ENCODE measurements around the gene FIGN.

The FIGN gene

DNA sequence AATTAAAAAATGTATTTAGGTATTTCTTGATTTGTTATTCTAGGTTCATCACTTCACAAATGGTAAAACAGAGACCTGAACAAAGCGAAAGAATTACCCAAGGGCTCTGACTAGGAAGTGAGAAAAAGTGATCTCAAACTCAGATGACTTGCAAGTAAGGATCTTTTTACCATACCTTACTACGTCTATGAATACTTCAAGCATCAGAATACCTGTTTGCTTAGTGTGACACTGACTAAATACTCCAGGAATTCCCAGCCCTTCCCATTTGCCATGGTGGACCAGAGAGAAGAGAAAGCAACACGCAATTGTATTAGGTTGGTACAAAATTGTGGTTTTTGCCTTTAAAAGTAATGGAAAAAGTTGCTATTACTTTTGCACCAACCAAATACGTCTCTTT lies 35.8 kb upstream of the FIGN start:
- no peak for DNase-seq
- no peaks in the 10 kb centered on the region for H3K27me3 ChIP-seq (replicated peaks in 2 of 5; ENCODE audit: control insufficient read depth in 4 of 5, insufficient read depth in 5 of 5, low read length in 4 of 5)
- H3K9me3 ChIP-seq (ENCODE audit: control extremely low read depth in 1 of 5, control insufficient read depth in 4 of 5, insufficient read depth in 2 of 5, low read depth in 1 of 5, low read length in 4 of 5): no peaks in the 10 kb centered on the region
- H3K27ac ChIP-seq (ENCODE audit: insufficient read depth in 1 of 2, low read depth in 1 of 2, low read length in 2 of 2, poor library complexity in 1 of 2, severe bottlenecking in 2 of 2): no peak overlapping the region
- no peaks in the 10 kb centered on the region for H3K36me3 ChIP-seq (ENCODE audit: control insufficient read depth in 4 of 4, insufficient read depth in 4 of 4, low read length in 3 of 4)
- ChIA-PET CTCF (no interaction called here), POLR2A (no interaction called here)
- WGBS (ENCODE audit: insufficient coverage): 100% methylated on average over 1 of the region's 4 CpGs
- no peak overlapping the region for H3K4me3 ChIP-seq (ENCODE audit: control insufficient read depth in 1 of 7, extremely low read depth in 1 of 7, insufficient read depth in 4 of 7, low read depth in 2 of 7, low read length in 6 of 7)
- no peaks in the 10 kb centered on the region for H3K4me1 ChIP-seq (ENCODE audit: control extremely low read depth in 1 of 4, control insufficient read depth in 4 of 4, insufficient read depth in 4 of 4, low read length in 3 of 4)

DNA sequence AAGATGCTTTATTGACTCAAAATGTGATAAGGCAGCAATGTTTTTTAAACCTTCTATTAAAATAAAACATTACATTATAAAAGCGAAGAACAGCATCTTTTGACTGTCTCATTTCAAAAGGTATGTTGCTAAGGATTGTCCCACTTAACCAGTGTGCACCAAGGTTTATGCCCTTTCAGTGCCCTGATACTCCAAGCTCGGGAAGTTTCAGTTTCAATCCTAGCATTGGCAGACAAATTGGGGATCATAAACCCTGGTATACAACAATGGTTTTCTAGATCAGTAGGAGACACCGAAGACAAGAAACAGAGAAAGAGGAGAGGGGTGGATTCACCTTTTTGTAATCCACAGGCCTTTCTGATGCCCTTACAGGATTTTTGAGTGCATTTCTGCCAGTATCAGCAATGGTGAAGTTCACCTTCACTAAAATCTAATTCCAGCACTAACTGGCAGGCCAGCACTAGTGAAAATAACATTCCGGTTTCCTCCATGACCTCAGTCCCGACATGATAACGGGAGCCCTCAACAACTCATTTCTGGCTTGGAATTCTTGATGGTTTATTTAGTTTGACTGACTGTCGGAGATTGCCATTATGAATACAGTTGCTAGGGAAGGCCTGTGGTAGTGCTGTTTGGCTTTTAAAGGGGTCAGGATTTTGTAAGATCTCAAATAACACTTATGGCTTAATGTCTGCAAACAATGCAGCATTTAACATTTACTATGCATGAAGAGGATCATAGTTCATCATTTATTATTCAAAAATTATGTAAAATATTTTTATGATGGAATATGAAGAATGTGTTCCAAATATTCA lies 33.3 kb upstream of the FIGN start:
- ChIA-PET CTCF (no interaction called here), POLR2A (no interaction called here)
- 93% methylated on average over 3 of the region's 7 CpGs for WGBS (ENCODE audit: insufficient coverage)
- H3K4me1 ChIP-seq (ENCODE audit: control extremely low read depth in 1 of 4, control insufficient read depth in 4 of 4, insufficient read depth in 4 of 4, low read length in 3 of 4): no peaks in the 10 kb centered on the region
- H3K27me3 ChIP-seq (replicated peaks in 2 of 5; ENCODE audit: control insufficient read depth in 4 of 5, insufficient read depth in 5 of 5, low read length in 4 of 5): no peaks in the 10 kb centered on the region
- H3K9me3 ChIP-seq (ENCODE audit: control extremely low read depth in 1 of 5, control insufficient read depth in 4 of 5, insufficient read depth in 2 of 5, low read depth in 1 of 5, low read length in 4 of 5): no peaks in the 10 kb centered on the region
- H3K27ac ChIP-seq (ENCODE audit: insufficient read depth in 1 of 2, low read depth in 1 of 2, low read length in 2 of 2, poor library complexity in 1 of 2, severe bottlenecking in 2 of 2): no peak overlapping the region
- no peaks in the 10 kb centered on the region for H3K36me3 ChIP-seq (ENCODE audit: control insufficient read depth in 4 of 4, insufficient read depth in 4 of 4, low read length in 3 of 4)
- no peak overlapping the region for H3K4me3 ChIP-seq (ENCODE audit: control insufficient read depth in 1 of 7, extremely low read depth in 1 of 7, insufficient read depth in 4 of 7, low read depth in 2 of 7, low read length in 6 of 7)
- DNase-seq: no peak

DNA sequence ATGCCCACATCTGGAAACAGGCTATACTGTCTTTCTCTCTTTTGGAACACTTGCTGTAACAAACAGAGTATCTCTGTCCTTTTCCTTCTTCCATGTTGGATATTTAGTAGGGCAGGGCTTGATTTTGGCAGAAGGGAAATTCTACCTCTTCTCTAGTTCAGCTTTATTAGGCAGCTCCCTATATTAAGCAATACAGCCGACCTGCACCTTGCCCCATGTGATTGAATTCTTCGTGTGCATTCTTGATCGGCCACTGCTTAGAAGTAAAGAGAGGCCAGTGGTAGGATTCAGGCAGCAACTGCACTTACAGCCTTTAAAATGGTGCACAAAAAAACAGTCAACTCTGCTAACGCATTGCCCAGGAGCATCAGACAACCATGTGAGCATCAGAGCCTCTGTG lies 31.3 kb upstream of the FIGN start:
- WGBS (ENCODE audit: insufficient coverage): 83% methylated on average over 4 of the region's 4 CpGs
- no peaks in the 10 kb centered on the region for H3K36me3 ChIP-seq (ENCODE audit: control insufficient read depth in 4 of 4, insufficient read depth in 4 of 4, low read length in 3 of 4)
- no peaks in the 10 kb centered on the region for H3K27me3 ChIP-seq (replicated peaks in 2 of 5; ENCODE audit: control insufficient read depth in 4 of 5, insufficient read depth in 5 of 5, low read length in 4 of 5)
- ChIA-PET CTCF (interaction anchor here (1.0 kb wide), 1 partner anchor 13 kb away, joined by 4 read pairs; no protein-coding TSS in a partner anchor), POLR2A (no interaction called here)
- no peaks in the 10 kb centered on the region for H3K4me1 ChIP-seq (ENCODE audit: control extremely low read depth in 1 of 4, control insufficient read depth in 4 of 4, insufficient read depth in 4 of 4, low read length in 3 of 4)
- no peak overlapping the region for H3K4me3 ChIP-seq (ENCODE audit: control insufficient read depth in 1 of 7, extremely low read depth in 1 of 7, insufficient read depth in 4 of 7, low read depth in 2 of 7, low read length in 6 of 7)
- no peak overlapping the region for H3K27ac ChIP-seq (ENCODE audit: insufficient read depth in 1 of 2, low read depth in 1 of 2, low read length in 2 of 2, poor library complexity in 1 of 2, severe bottlenecking in 2 of 2)
- no peak for DNase-seq
- no peaks in the 10 kb centered on the region for H3K9me3 ChIP-seq (ENCODE audit: control extremely low read depth in 1 of 5, control insufficient read depth in 4 of 5, insufficient read depth in 2 of 5, low read depth in 1 of 5, low read length in 4 of 5)

DNA sequence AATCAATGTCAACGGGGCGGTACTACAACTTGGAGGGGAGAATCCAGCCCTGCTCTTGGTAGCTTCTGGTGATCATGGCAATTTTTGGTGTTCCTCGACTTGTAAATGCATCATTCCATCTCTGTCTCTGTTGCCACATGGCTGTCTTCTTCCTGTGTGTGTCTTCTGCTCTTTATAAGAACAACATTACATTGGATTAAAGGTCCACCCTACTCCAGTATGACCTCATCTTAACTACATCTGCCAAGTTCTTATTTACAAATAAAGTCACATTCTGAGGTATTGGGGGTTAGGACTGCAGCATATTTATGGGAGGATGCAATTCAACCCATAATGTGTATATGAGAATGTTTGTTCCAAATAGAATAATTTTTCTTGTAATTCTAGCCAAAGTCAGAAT lies 28.8 kb upstream of the FIGN start:
- Histone ChIP-seq H3K27me3 (replicated peaks in 2 of 5; ENCODE audit: control insufficient read depth in 4 of 5, insufficient read depth in 5 of 5, low read length in 4 of 5) (no peaks in the 10 kb centered on the region), H3K4me1 (ENCODE audit: control extremely low read depth in 1 of 4, control insufficient read depth in 4 of 4, insufficient read depth in 4 of 4, low read length in 3 of 4) (no peaks in the 10 kb centered on the region), H3K9me3 (ENCODE audit: control extremely low read depth in 1 of 5, control insufficient read depth in 4 of 5, insufficient read depth in 2 of 5, low read depth in 1 of 5, low read length in 4 of 5) (no peaks in the 10 kb centered on the region), H3K36me3 (ENCODE audit: control insufficient read depth in 4 of 4, insufficient read depth in 4 of 4, low read length in 3 of 4) (no peaks in the 10 kb centered on the region), H3K4me3 (ENCODE audit: control insufficient read depth in 1 of 7, extremely low read depth in 1 of 7, insufficient read depth in 4 of 7, low read depth in 2 of 7, low read length in 6 of 7) (no peak overlapping the region), H3K27ac (ENCODE audit: insufficient read depth in 1 of 2, low read depth in 1 of 2, low read length in 2 of 2, poor library complexity in 1 of 2, severe bottlenecking in 2 of 2) (no peak overlapping the region)
- WGBS (ENCODE audit: insufficient coverage): 95% methylated on average over 3 of the region's 3 CpGs
- ChIA-PET CTCF (no interaction called here), POLR2A (no interaction called here)
- DNase-seq: no peak

DNA sequence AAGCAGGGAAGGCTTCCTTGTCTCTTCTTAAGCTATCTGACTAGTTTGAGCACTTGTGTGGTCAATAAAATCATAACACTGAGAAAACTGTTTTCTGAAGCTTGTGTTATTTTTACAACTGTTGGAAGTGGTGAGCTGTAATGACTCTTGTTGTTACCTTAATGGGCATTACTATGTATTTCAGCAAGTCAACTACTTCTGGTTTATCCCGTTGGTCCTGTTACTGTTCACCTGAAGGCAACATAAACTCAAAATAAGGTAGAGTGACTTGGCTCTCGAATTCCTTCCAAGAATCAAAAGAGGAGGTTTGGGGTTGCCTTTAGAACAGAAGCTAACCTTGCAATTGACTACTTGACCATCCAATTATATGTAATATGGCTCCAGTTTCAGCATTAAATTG lies 23.2 kb upstream of the FIGN start:
- Histone ChIP-seq H3K27ac (ENCODE audit: insufficient read depth in 1 of 2, low read depth in 1 of 2, low read length in 2 of 2, poor library complexity in 1 of 2, severe bottlenecking in 2 of 2) (no peak overlapping the region), H3K4me1 (ENCODE audit: control extremely low read depth in 1 of 4, control insufficient read depth in 4 of 4, insufficient read depth in 4 of 4, low read length in 3 of 4) (no peaks in the 10 kb centered on the region), H3K9me3 (ENCODE audit: control extremely low read depth in 1 of 5, control insufficient read depth in 4 of 5, insufficient read depth in 2 of 5, low read depth in 1 of 5, low read length in 4 of 5) (no peaks in the 10 kb centered on the region), H3K36me3 (ENCODE audit: control insufficient read depth in 4 of 4, insufficient read depth in 4 of 4, low read length in 3 of 4) (no peaks in the 10 kb centered on the region), H3K27me3 (replicated peaks in 2 of 5; ENCODE audit: control insufficient read depth in 4 of 5, insufficient read depth in 5 of 5, low read length in 4 of 5) (no peaks in the 10 kb centered on the region), H3K4me3 (ENCODE audit: control insufficient read depth in 1 of 7, extremely low read depth in 1 of 7, insufficient read depth in 4 of 7, low read depth in 2 of 7, low read length in 6 of 7) (no peak overlapping the region)
- ChIA-PET POLR2A (no interaction called here), CTCF (no interaction called here)
- no CpG with 5 or more reads among the region's 2 CpGs for WGBS (ENCODE audit: insufficient coverage)
- no peak for DNase-seq

DNA sequence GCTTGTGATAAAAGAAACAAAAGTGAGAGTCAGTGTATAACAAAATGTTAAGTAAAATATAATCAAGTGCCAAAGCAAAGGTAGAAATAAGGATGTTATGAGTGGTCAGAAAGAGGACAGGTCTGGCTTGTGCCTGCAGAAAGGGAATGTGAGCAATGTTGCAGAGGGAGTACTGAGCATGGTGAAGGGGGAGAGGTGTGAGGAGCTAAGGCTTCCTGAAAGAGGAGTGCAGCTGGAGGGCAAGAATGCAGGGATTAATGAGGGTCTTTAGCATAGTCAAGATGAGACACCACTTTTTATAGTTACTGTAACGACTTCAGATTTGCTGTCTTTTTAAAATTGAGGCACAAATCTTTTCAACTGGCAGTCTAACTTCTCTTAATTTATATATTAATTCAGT lies 22.0 kb upstream of the FIGN start:
- Histone ChIP-seq H3K4me1 (ENCODE audit: control extremely low read depth in 1 of 4, control insufficient read depth in 4 of 4, insufficient read depth in 4 of 4, low read length in 3 of 4) (no peaks in the 10 kb centered on the region), H3K9me3 (ENCODE audit: control extremely low read depth in 1 of 5, control insufficient read depth in 4 of 5, insufficient read depth in 2 of 5, low read depth in 1 of 5, low read length in 4 of 5) (no peaks in the 10 kb centered on the region), H3K4me3 (ENCODE audit: control insufficient read depth in 1 of 7, extremely low read depth in 1 of 7, insufficient read depth in 4 of 7, low read depth in 2 of 7, low read length in 6 of 7) (no peak overlapping the region), H3K27ac (ENCODE audit: insufficient read depth in 1 of 2, low read depth in 1 of 2, low read length in 2 of 2, poor library complexity in 1 of 2, severe bottlenecking in 2 of 2) (no peak overlapping the region), H3K27me3 (replicated peaks in 2 of 5; ENCODE audit: control insufficient read depth in 4 of 5, insufficient read depth in 5 of 5, low read length in 4 of 5) (no peaks in the 10 kb centered on the region), H3K36me3 (ENCODE audit: control insufficient read depth in 4 of 4, insufficient read depth in 4 of 4, low read length in 3 of 4) (no peaks in the 10 kb centered on the region)
- ChIA-PET POLR2A (no interaction called here), CTCF (no interaction called here)
- no peak for DNase-seq
- no CpG with 5 or more reads among the region's 1 CpG for WGBS (ENCODE audit: insufficient coverage)

DNA sequence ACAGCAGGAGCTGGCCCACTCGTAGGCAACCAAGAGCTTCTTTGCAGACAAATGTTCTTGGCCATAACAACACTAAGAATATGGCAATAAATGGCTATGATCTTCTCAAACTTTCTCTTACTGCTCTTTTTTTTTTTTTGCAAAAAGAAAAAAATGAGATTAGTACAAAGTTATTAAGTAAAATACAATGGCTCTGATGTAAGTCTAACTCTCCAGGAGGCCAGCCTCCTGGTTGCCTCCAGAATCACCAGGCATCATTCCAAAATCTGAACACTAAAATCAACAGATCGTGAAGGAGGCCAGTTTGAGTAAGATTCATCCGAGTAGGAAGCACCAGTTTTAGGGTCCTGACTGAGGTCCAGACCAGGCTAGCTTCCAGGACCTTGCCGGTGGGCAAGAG lies 20.8 kb upstream of the FIGN start:
- no peak overlapping the region for H3K27ac ChIP-seq (ENCODE audit: insufficient read depth in 1 of 2, low read depth in 1 of 2, low read length in 2 of 2, poor library complexity in 1 of 2, severe bottlenecking in 2 of 2)
- no peaks in the 10 kb centered on the region for H3K27me3 ChIP-seq (replicated peaks in 2 of 5; ENCODE audit: control insufficient read depth in 4 of 5, insufficient read depth in 5 of 5, low read length in 4 of 5)
- no peak overlapping the region for H3K4me3 ChIP-seq (ENCODE audit: control insufficient read depth in 1 of 7, extremely low read depth in 1 of 7, insufficient read depth in 4 of 7, low read depth in 2 of 7, low read length in 6 of 7)
- no peaks in the 10 kb centered on the region for H3K36me3 ChIP-seq (ENCODE audit: control insufficient read depth in 4 of 4, insufficient read depth in 4 of 4, low read length in 3 of 4)
- ChIA-PET POLR2A (no interaction called here), CTCF (interaction anchor here (0.6 kb wide), 1 partner anchor 96 kb away, joined by 4 read pairs; no protein-coding TSS in a partner anchor)
- WGBS (ENCODE audit: insufficient coverage): 100% methylated on average over 1 of the region's 4 CpGs
- no peak for DNase-seq
- H3K4me1 ChIP-seq (ENCODE audit: control extremely low read depth in 1 of 4, control insufficient read depth in 4 of 4, insufficient read depth in 4 of 4, low read length in 3 of 4): no peaks in the 10 kb centered on the region
- H3K9me3 ChIP-seq (ENCODE audit: control extremely low read depth in 1 of 5, control insufficient read depth in 4 of 5, insufficient read depth in 2 of 5, low read depth in 1 of 5, low read length in 4 of 5): peaks cover 0 to 1% (median 0%) of the 10 kb centered on the region in 5 experiments
